AG09319 (cell line): ENCODE results near the gene KAT8.

Source experiments
- DNase-seq: peaks from one replicate; pipeline ENCODE4 v3.0.0-alpha.2; 2010; ENCODE audit warnings: low read depth; ENCODE audit errors: extremely low read depth
- CTCF ChIP-seq: IDR thresholded peaks from 2 replicates; pipeline ENCODE4 v1.5.1; 2011; ENCODE audit warnings: low read depth, mild to moderate bottlenecking, inconsistent platforms, low read length, moderate library complexity

Gene KAT8

GRCh38 chr16:31076319-31076718 is 41.1 kb upstream of the KAT8 start:
- no peak for TF ChIP-seq CTCF
- DNase-seq = no peak

- DNase-seq = no peak
- no peak for TF ChIP-seq CTCF
Observed at GRCh38 chr16:31077024-31077423, 40.4 kb upstream of the KAT8 start.

- no peak for TF ChIP-seq CTCF
- DNase-seq = no peak
Observed at GRCh38 chr16:31077592-31078396, 39.7 kb upstream of the KAT8 start.

- TF ChIP-seq CTCF = no peak
Observed at GRCh38 chr16:31078597-31079341, 38.7 kb upstream of the KAT8 start.

GRCh38 chr16:31079342-31079944 is 38.0 kb upstream of the KAT8 start:
- no peak for DNase-seq
- TF ChIP-seq CTCF = no peak

More at GRCh38 chr16:31078597-31079341, 38.7 kb upstream of the KAT8 start:
- no peak for DNase-seq

- DNase-seq = no peak
- no peak for TF ChIP-seq CTCF
Observed at GRCh38 chr16:31080035-31080629, 37.3 kb upstream of the KAT8 start.
